Activated CD8-positive, alpha-beta memory T cell treated with anti-CD3 and anti-CD28 coated beads, Interleukin-2, amount 50 U/mL, for 1 hour (primary cell): ENCODE data around the gene TPD52L1.

Source experiments
- DNase-seq: peaks from one replicate; pipeline ENCODE4 v3.0.0-alpha.2; 2020; ENCODE audit errors: extremely low read depth

TPD52L1 gene

GRCh38 chr6:125208625-125209249 lies 55.2 kb downstream of the TPD52L1 start:
- no peak for DNase-seq

- no peak for DNase-seq
Observed at GRCh38 chr6:125210667-125211066, 57.1 kb downstream of the TPD52L1 start.

DNA sequence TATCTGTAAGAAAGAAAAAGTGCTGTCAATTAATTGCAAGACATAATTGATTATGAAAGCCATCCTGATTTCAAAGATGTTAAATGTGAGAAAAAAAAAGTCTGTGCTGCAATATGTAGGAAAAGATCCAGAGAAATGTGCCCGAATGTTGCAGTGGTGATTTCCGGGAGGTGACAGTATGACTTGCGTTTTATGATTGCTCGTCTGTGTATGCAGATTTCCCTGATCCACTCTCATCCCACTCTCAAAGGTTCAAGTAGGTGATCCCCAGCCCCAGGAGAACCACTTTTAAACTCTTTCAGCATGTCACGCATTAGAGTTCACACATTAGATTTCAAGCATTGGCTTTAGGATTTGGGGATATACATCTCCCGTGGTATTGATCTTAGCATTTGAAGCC lies 57.8 kb downstream of the TPD52L1 start:
- DNase-seq: no peak

DNA sequence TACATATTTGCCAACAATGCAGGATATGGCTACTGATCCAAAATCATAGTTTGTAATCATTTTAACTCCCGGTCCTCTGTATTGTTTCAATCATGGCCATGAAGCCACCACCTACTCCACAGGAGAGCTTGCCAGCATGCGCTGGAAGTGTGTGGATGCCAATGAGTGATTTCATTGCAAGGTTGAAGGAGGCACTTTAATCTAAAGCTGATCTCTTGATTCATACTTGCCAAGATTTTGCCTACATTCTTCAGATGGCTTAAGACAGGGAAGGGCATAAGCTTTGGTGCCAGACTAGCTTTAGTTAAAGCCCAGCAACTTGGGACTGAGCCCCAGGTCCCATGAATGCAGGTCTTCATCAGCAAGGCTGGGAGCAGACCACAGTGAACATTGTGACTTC lies 58.8 kb downstream of the TPD52L1 start:
- DNase-seq: no peak

DNA sequence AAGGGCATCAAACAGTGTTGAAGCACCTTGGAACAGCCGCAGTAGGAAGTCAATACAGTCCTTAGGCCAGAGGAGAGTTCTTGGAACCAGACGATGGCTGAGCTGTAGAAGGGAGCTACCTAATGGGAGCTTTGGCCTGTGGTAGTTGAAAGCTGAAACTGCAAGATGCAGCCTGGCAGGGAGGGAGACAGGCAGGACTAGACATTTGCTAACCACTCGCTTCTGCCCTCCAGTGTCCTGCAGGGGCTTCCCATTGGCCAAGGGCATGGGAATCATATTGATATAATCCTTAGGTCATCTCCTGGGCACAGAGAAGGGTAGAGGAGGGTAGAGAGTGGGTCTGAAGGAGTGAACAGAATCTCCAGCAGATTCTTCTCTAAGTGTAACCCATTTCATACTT lies 60.4 kb downstream of the TPD52L1 start:
- DNase-seq: no peak

GRCh38 chr6:125215252-125215819 lies 61.8 kb downstream of the TPD52L1 start:
- no peak for DNase-seq

GRCh38 chr6:125216015-125216414 lies 62.4 kb downstream of the TPD52L1 start:
- no peak for DNase-seq

DNA sequence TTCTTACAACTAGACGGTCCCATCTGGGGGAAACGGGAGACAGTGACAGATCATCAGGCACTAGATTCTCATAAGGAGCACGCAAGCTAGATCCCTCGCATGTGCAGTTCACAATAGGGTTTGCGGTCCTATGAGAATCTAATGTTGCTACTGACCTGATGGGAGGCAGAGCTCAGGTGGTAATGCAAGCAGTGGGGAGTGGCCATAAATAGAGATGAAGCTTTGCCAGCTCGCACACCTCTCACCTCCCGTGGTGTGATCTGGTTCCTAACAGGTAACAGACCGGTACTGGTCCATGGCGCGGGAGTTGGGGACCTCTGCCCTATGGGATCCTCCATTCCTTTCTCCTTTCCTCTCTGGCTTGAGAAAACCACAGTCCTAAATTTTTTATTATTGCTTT lies 63.8 kb downstream of the TPD52L1 start:
- no peak for DNase-seq

GRCh38 chr6:125217992-125218391 lies 64.4 kb downstream of the TPD52L1 start:
- DNase-seq: no peak

GRCh38 chr6:125219361-125219895 lies 65.9 kb downstream of the TPD52L1 start:
- no peak for DNase-seq

- DNase-seq: no peak
Observed at GRCh38 chr6:125220712-125221111, 67.1 kb downstream of the TPD52L1 start.

DNA sequence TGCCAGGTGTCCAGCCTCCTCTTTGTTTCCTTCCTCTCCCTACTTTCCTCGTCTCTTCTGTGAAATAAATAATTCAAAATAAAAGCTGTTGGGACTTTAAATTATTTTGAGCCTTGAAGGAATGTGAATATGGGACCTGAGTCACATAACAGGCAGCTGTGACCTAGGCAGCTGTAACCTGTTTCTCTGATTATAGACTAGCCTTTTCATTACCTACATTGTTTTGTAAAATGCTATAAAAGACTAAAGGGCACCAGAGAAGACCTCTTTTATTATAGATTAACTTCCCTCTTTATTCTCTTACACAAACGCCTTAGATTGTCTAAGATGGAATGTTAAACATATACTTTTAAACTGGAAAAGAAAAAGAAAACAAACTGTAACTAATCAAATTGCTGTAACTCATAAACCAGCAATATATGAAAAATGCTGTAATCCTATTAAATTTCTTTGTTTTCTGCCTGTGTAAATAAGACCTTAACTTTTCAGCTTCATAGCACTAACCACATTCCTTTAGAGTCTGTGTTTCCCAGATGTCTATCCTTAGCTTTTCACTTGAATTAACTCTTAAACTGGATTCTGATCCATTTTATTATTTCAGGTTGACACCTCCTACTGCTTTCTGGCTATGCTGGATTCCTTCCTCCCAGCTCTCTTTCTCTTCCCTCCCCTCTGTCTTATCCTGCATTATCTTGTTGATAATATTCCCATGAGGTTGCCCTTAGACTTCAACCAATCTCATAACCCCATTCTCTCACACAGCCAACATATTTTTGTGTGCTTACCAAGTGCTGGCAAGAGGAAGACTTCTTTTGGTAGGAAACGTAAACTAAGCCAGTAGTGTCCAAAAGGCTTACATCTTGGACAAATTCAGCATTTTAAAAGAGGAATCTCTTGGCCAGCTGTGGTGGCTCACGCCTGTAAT lies 69.2 kb downstream of the TPD52L1 start:
- no peak for DNase-seq

GRCh38 chr6:125224231-125224861 lies 70.8 kb downstream of the TPD52L1 start:
- DNase-seq: no peak

GRCh38 chr6:125227244-125227643 lies 73.7 kb downstream of the TPD52L1 start:
- DNase-seq: no peak

- no peak for DNase-seq
Observed at GRCh38 chr6:125228981-125229479, 75.5 kb downstream of the TPD52L1 start.

DNA sequence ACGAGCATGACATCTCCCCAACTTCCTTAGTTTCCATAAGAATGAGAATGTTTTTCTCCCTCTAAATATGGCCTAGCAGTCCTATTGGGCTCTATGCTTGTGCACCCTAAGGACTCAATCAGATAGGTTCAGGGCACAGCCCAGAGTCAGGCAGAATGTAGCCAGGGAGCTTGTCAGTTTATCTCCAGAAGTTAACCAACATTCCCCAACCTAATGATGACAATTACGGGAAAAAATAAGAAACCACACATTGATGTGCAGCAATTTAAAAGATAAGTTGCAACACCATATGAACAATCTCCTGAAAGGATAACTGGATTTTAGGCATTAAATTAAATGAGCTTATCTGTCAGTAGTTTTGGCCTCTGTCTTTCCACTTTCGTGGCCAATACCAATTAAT lies 77.1 kb downstream of the TPD52L1 start:
- no peak for DNase-seq

DNA sequence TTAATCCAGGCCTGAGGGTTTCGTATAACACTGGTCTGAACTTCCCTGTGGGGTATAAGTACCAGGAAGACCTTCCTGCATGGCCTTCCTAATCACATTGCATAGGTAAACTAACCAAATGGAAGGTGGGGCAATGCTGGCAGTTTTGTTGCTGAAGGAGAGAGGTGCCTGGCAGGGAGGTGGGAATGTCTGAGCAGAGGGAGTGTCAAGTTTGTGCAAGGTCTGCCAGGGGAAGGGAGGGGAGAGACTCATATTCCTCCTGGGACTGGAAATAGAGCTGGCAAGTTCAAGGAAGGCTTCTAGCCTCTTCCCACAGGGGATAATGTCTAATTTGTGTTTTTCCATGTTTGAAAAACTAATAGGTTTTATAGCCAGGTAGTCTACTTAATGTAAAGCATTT lies 77.6 kb downstream of the TPD52L1 start:
- DNase-seq: no peak

DNA sequence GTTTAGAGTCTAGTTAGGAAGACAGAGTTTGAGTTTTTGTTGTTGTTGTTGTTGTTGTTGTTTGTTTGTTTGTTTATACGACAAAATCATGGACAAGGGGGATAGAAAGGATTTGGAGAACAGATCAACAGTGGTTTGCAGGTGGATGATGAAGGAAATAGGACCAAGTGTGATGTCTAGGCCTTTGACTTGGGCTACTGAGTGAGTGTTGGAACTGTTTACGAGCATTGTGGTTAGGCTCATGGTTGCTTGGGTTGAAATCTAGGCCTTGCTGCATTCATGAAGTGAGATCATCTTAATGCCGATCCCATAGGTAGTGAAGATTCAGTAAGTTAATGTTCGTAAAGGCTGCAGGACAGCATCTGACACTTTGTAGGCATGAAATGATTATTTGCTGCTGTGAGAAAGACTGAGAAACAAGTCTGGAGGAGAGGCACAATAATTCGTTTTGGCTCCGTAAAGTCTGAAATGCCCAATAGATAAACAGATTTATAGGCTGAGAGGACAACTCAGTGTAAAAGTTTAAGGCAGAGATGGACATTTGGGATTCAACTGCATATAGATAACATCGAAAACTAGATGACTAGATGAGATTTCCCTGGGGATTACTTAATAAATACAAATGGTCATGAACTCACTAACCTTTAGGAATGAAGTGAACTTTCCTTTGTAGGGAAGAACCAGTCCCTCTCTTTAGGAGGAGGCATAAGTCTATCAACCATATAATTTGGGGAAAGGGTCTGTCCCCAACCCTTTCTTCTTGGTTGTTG lies 78.2 kb downstream of the TPD52L1 start:
- no peak for DNase-seq

GRCh38 chr6:125232466-125232865 lies 78.9 kb downstream of the TPD52L1 start:
- no peak for DNase-seq

GRCh38 chr6:125233202-125233601 lies 79.6 kb downstream of the TPD52L1 start:
- no peak for DNase-seq
